ENCODE results near the gene ST6GALNAC6.

DNA sequence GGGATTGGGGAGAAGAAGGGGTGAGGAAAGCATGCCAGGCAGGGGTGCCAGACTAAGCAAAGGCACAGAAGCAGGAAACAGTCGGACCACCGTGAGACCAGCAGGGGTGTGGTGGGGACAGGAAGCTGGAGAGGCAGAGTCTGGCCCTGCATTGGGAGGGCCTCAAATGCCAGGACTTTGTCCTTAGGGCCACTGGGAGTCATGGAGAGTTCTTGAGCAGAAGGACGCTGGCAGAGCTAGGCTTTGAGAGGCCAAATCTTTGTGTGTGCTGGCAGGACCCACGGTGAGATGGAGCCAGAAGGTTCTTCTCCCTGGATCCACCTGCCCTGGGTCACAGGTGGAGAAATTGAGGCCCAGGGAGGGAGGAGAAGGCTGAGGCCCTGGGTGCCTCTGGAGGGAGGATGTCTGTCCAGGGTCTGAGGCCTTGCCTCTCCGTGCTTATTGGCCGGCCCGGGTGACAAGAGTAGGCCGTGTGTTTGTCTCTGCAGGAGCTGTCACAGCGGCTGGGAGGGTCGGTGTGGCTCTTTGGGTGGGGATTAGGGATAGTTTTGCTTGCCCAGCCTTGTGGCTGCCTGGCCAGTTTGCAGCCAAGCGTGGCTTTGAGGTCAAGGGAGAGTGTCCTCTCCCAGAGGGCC, 43.2 kb downstream of the ST6GALNAC6 start:
- TF ChIP-seq GATA3 (IDR thresholded peaks at IDR 0.05; ENCODE audit: low read depth, low read length), result no peak
- no peak for TF ChIP-seq GATA2 (IDR thresholded peaks at IDR 0.05; ENCODE audit: low read depth, low read length)
